ENCODE data around the gene ZNF652.
"Not testable (repeated sequence)": the region's sequence is repeated elsewhere in the genome, so short reads cannot be mapped to it uniquely, and the experiment has no call there.

The ZNF652 gene

GRCh38 chr17:49384951-49385350 is 22.9 kb upstream of the ZNF652 start:
- no peak for DNase-seq

- DNase-seq = no peak
These were observed 21.0 kb upstream of the ZNF652 start for GRCh38 chr17:49383060-49383459.

GRCh38 chr17:49382556-49382955 is 20.5 kb upstream of the ZNF652 start:
- no peak for DNase-seq

- no peak for DNase-seq
These were observed 19.7 kb upstream of the ZNF652 start for GRCh38 chr17:49381793-49382192.

- no peak for DNase-seq
These were observed 19.0 kb upstream of the ZNF652 start for GRCh38 chr17:49381033-49381432.

GRCh38 chr17:49379926-49380325 is 17.9 kb upstream of the ZNF652 start:
- DNase-seq = no peak

- DNase-seq = no peak
These were observed 16.3 kb upstream of the ZNF652 start for GRCh38 chr17:49378311-49378710.

GRCh38 chr17:49375544-49375943 is 13.5 kb upstream of the ZNF652 start:
- no peak for DNase-seq

GRCh38 chr17:49373115-49373514 is 11.1 kb upstream of the ZNF652 start:
- DNase-seq = no peak

- no peak for DNase-seq
These were observed 10.4 kb upstream of the ZNF652 start for GRCh38 chr17:49372425-49372824.

- no peak for DNase-seq
These were observed 9.2 kb upstream of the ZNF652 start for GRCh38 chr17:49370971-49371834.

- no peak for DNase-seq
These were observed 7.7 kb upstream of the ZNF652 start for GRCh38 chr17:49369760-49370159.

- DNase-seq = no peak
These were observed 7.0 kb upstream of the ZNF652 start for GRCh38 chr17:49369089-49369488.

- no peak for DNase-seq
These were observed 3.6 kb upstream of the ZNF652 start for GRCh38 chr17:49365667-49366066.

- DNase-seq = not testable (repeated sequence)
These were observed 3.1 kb upstream of the ZNF652 start for GRCh38 chr17:49365126-49365525.

- DNase-seq = no peak
These were observed 2.1 kb upstream of the ZNF652 start for GRCh38 chr17:49364119-49364518.

- DNase-seq = no peak
These were observed 1.2 kb upstream of the ZNF652 start for GRCh38 chr17:49363251-49363650.

- no peak for DNase-seq
These were observed 670 bp upstream of the ZNF652 start for GRCh38 chr17:49362723-49363117.

GRCh38 chr17:49361129-49361901 is 735 bp downstream of the ZNF652 start:
- DNase-seq = peak; percentile 41 to 44

- DNase-seq = no peak
These were observed 1.3 kb downstream of the ZNF652 start for GRCh38 chr17:49360796-49361128.

GRCh38 chr17:49359990-49360795 is 1.9 kb downstream of the ZNF652 start:
- DNase-seq = no peak

- no peak for DNase-seq
These were observed 3.3 kb downstream of the ZNF652 start for GRCh38 chr17:49358641-49359247.

GRCh38 chr17:49357516-49357915 is 4.5 kb downstream of the ZNF652 start:
- DNase-seq = no peak

Measured in stimulated activated CD4-positive, alpha-beta T cell treated with anti-CD3 and anti-CD28 coated beads, Interleukin-2, amount 100 ng/mL, for 48 hours (primary cell).